Measurements from ENCODE around the gene ITPA. TPM values are rescaled to one million over a fixed set of nuclear protein-coding genes. Genes with fewer than 3 reads are reported as not detected.

Gene ITPA
- total and polyA plus RNA-seq, 10 of the 15 experiments (the other 5 are each of a cell fraction or from before 2014, with no cell fraction given), result 5.5 to 124 (median 66.3) TPM

DNA sequence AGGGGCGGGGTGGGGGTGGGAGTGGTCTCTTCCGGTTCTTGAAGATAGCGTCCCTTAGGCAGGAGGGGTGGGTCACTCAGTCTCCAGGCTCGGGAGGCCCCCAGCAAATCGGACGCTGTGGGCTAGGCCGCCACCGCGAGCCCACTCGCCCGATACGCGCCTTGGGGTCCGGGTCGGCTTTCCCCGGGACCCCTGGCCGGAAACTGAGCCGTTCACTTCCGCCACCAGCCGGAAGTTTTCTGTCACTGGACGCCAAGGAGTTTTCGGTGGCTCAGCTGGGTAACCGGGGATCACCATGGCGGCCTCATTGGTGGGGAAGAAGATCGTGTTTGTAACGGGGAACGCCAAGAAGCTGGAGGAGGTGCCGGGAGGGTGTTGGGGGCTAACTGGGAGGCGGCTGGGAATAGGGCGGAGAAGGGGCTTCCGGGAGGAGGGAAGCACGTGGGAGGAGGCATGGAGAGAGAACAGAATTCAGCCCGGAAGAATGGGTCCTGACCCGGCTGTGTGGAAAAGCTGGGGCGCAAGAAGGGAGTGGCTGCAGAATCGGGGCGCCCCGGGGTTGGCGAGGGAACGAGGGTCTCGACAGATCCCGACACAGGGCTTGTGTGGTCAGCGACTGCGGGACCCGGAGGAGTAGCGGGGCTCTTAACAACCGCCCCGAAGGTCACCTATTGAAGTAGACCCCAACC, at the start of gene ITPA (continued):
- TF ChIP-seq, protein P1, sequence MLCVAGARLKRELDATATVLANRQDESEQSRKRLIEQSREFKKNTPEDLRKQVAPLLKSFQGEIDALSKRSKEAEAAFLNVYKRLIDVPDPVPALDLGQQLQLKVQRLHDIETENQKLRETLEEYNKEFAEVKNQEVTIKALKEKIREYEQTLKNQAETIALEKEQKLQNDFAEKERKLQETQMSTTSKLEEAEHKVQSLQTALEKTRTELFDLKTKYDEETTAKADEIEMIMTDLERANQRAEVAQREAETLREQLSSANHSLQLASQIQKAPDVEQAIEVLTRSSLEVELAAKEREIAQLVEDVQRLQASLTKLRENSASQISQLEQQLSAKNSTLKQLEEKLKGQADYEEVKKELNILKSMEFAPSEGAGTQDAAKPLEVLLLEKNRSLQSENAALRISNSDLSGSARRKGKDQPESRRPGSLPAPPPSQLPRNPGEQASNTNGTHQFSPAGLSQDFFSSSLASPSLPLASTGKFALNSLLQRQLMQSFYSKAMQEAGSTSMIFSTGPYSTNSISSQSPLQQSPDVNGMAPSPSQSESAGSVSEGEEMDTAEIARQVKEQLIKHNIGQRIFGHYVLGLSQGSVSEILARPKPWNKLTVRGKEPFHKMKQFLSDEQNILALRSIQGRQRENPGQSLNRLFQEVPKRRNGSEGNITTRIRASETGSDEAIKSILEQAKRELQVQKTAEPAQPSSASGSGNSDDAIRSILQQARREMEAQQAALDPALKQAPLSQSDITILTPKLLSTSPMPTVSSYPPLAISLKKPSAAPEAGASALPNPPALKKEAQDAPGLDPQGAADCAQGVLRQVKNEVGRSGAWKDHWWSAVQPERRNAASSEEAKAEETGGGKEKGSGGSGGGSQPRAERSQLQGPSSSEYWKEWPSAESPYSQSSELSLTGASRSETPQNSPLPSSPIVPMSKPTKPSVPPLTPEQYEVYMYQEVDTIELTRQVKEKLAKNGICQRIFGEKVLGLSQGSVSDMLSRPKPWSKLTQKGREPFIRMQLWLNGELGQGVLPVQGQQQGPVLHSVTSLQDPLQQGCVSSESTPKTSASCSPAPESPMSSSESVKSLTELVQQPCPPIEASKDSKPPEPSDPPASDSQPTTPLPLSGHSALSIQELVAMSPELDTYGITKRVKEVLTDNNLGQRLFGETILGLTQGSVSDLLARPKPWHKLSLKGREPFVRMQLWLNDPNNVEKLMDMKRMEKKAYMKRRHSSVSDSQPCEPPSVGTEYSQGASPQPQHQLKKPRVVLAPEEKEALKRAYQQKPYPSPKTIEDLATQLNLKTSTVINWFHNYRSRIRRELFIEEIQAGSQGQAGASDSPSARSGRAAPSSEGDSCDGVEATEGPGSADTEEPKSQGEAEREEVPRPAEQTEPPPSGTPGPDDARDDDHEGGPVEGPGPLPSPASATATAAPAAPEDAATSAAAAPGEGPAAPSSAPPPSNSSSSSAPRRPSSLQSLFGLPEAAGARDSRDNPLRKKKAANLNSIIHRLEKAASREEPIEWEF (IDR thresholded peaks at IDR 0.05; ENCODE audit: insufficient replicate concordance, low read depth, low read length), result no peak
- TF ChIP-seq, protein P2, sequence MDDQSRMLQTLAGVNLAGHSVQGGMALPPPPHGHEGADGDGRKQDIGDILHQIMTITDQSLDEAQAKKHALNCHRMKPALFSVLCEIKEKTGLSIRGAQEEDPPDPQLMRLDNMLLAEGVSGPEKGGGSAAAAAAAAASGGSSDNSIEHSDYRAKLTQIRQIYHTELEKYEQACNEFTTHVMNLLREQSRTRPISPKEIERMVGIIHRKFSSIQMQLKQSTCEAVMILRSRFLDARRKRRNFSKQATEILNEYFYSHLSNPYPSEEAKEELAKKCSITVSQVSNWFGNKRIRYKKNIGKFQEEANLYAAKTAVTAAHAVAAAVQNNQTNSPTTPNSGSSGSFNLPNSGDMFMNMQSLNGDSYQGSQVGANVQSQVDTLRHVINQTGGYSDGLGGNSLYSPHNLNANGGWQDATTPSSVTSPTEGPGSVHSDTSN (IDR thresholded peaks at IDR 0.05; ENCODE audit: insufficient replicate concordance, low read depth, low read length), result no peak
- TF ChIP-seq BCL11A (IDR thresholded peaks at IDR 0.05; ENCODE audit: low read depth, low read length) (no peak), IKZF2 (IDR thresholded peaks at IDR 0.05) (peak; percentile 63 to 64), CREM (IDR thresholded peaks at IDR 0.05; ENCODE audit: low read depth) (no peak)
- TF ChIP-seq, protein P3, sequence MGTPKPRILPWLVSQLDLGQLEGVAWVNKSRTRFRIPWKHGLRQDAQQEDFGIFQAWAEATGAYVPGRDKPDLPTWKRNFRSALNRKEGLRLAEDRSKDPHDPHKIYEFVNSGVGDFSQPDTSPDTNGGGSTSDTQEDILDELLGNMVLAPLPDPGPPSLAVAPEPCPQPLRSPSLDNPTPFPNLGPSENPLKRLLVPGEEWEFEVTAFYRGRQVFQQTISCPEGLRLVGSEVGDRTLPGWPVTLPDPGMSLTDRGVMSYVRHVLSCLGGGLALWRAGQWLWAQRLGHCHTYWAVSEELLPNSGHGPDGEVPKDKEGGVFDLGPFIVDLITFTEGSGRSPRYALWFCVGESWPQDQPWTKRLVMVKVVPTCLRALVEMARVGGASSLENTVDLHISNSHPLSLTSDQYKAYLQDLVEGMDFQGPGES (IDR thresholded peaks at IDR 0.05), result no peak
